K562 (cell line): ENCODE results near the gene SIRT7. TPM values are rescaled to one million over a fixed set of nuclear protein-coding genes. Genes with fewer than 3 reads are reported as not detected.

ENCODE experiments used
- NCOA6 ChIP-seq: fragments of 450-650 bp; IDR thresholded peaks from 2 replicates; pipeline ENCODE4 v1.6.1; 2017; ENCODE audit warnings: mild to moderate bottlenecking
- NFE2L1 ChIP-seq: fragments of 450-650 bp; IDR thresholded peaks from 2 replicates; pipeline ENCODE4 v1.6.1; 2016; ENCODE audit warnings: missing genetic modification characterization, low read depth, mild to moderate bottlenecking, missing compliant biosample characterization, moderate library complexity, borderline replicate concordance
- NFIC ChIP-seq: fragments of 450-650 bp; IDR thresholded peaks from 2 replicates; pipeline ENCODE4 v1.6.1; 2017; ENCODE audit warnings: mild to moderate bottlenecking, inconsistent platforms
- POLR2G ChIP-seq: fragments of 200-400 bp; formaldehyde crosslinking; IDR thresholded peaks from 2 replicates; pipeline ENCODE4 v1.6.1; 2017; ENCODE audit warnings: low read depth, mild to moderate bottlenecking, antibody characterized with exemption, low read length, moderate library complexity
- RBM22 ChIP-seq: fragments of 200-400 bp; formaldehyde crosslinking; IDR thresholded peaks from 2 replicates; pipeline ENCODE4 v1.6.1; 2018; ENCODE audit warnings: low read length, low read depth; ENCODE audit not compliant: poor library complexity, severe bottlenecking
- polyA plus RNA-seq, 8 experiments: library from polyadenylated mRNA; depleted of rRNA in 4 of 8; stranded (reverse) in 5 of 8; unstranded in 3 of 8; fragments of >200 nt; fragmentation: Nextera tagmentation in 2 of 8; fragmentation: Illumina TruSeq in 1 of 8; extraction: Ambion mirVana in 2 of 8; extraction: Trizol in 1 of 8; gene quantifications; 2 replicates each; pipeline versions ENCODE4 v1.2.1 to v1.2.3, GENCODE V29; 2011 to 2014; ENCODE audit warnings: inconsistent platforms in 1 of 8, missing spikeins in 1 of 8
- total RNA-seq, 7 experiments: library from RNA; depleted of rRNA in 6 of 7; stranded (reverse); fragments of >200 nt in 6 of 7; fragmentation: Illumina TruSeq in 2 of 7; extraction: Trizol in 2 of 7; gene quantifications; 2 replicates each; pipeline versions ENCODE4 v1.2.1 to v1.2.3, GENCODE V29; 2011 to 2021; ENCODE audit warnings: low replicate concordance in 1 of 7
- TF ChIP-seq, protein P1 (sequence below), 2 experiments: fragments of 250-450 bp in 1 of 2; fragments of 450-650 bp in 1 of 2; sonication (Bioruptor Pico) in 1 of 2; IDR thresholded peaks; 2 replicates each; pipeline versions ENCODE4 v1.6.1 to v1.8.0; 2016 to 2021; ENCODE audit warnings: mild to moderate bottlenecking in 2 of 2, moderate library complexity in 2 of 2, missing compliant biosample characterization in 1 of 2, missing genetic modification characterization in 1 of 2
- TF ChIP-seq, protein P2 (sequence below): sonication (generic); formaldehyde crosslinking; IDR thresholded peaks from 2 replicates; pipeline ENCODE4 v1.8.0; 2022; ENCODE audit warnings: mild to moderate bottlenecking, missing genetic modification reagents
- TF ChIP-seq, protein P3 (sequence below): fragments of 250-450 bp; sonication (Bioruptor Pico); IDR thresholded peaks from 2 replicates; pipeline ENCODE4 v1.5.0; 2021
- TF ChIP-seq, protein P4 (sequence below): fragments of 200-600 bp; sonication (generic); IDR thresholded peaks from one replicate; pipeline ENCODE4 v1.6.1; 2012; ENCODE audit warnings: mild to moderate bottlenecking, low read depth, low read length, inconsistent platforms

Gene SIRT7
- total and polyA plus RNA-seq, 9 of the 15 experiments (the other 6 are each of a cell fraction or from before 2014, with no cell fraction given): 1.6 to 54.8 (median 20.3) TPM

- TF ChIP-seq, protein P1, sequence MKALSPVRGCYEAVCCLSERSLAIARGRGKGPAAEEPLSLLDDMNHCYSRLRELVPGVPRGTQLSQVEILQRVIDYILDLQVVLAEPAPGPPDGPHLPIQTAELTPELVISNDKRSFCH (CRISPR knock-in tag; IDR thresholded peaks at IDR 0.05): no peak
- TF ChIP-seq, protein P1 (tag; IDR thresholded peaks at IDR 0.05): peak; percentile 27; the same call in 1 of the 2 replicates
- no peak for TF ChIP-seq NFIC
- TF ChIP-seq, protein P2, sequence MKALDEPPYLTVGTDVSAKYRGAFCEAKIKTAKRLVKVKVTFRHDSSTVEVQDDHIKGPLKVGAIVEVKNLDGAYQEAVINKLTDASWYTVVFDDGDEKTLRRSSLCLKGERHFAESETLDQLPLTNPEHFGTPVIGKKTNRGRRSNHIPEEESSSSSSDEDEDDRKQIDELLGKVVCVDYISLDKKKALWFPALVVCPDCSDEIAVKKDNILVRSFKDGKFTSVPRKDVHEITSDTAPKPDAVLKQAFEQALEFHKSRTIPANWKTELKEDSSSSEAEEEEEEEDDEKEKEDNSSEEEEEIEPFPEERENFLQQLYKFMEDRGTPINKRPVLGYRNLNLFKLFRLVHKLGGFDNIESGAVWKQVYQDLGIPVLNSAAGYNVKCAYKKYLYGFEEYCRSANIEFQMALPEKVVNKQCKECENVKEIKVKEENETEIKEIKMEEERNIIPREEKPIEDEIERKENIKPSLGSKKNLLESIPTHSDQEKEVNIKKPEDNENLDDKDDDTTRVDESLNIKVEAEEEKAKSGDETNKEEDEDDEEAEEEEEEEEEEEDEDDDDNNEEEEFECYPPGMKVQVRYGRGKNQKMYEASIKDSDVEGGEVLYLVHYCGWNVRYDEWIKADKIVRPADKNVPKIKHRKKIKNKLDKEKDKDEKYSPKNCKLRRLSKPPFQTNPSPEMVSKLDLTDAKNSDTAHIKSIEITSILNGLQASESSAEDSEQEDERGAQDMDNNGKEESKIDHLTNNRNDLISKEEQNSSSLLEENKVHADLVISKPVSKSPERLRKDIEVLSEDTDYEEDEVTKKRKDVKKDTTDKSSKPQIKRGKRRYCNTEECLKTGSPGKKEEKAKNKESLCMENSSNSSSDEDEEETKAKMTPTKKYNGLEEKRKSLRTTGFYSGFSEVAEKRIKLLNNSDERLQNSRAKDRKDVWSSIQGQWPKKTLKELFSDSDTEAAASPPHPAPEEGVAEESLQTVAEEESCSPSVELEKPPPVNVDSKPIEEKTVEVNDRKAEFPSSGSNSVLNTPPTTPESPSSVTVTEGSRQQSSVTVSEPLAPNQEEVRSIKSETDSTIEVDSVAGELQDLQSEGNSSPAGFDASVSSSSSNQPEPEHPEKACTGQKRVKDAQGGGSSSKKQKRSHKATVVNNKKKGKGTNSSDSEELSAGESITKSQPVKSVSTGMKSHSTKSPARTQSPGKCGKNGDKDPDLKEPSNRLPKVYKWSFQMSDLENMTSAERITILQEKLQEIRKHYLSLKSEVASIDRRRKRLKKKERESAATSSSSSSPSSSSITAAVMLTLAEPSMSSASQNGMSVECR: no peak
- no peak for TF ChIP-seq NFE2L1
- TF ChIP-seq POLR2G: peak; percentile 64
- TF ChIP-seq, protein P3, sequence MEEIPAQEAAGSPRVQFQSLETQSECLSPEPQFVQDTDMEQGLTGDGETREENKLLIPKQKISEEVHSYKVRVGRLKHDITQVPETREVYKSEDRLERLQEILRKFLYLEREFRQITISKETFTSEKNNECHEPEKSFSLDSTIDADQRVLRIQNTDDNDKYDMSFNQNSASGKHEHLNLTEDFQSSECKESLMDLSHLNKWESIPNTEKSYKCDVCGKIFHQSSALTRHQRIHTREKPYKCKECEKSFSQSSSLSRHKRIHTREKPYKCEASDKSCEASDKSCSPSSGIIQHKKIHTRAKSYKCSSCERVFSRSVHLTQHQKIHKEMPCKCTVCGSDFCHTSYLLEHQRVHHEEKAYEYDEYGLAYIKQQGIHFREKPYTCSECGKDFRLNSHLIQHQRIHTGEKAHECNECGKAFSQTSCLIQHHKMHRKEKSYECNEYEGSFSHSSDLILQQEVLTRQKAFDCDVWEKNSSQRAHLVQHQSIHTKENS (CRISPR knock-in tag): no peak
- TF ChIP-seq, protein P4, sequence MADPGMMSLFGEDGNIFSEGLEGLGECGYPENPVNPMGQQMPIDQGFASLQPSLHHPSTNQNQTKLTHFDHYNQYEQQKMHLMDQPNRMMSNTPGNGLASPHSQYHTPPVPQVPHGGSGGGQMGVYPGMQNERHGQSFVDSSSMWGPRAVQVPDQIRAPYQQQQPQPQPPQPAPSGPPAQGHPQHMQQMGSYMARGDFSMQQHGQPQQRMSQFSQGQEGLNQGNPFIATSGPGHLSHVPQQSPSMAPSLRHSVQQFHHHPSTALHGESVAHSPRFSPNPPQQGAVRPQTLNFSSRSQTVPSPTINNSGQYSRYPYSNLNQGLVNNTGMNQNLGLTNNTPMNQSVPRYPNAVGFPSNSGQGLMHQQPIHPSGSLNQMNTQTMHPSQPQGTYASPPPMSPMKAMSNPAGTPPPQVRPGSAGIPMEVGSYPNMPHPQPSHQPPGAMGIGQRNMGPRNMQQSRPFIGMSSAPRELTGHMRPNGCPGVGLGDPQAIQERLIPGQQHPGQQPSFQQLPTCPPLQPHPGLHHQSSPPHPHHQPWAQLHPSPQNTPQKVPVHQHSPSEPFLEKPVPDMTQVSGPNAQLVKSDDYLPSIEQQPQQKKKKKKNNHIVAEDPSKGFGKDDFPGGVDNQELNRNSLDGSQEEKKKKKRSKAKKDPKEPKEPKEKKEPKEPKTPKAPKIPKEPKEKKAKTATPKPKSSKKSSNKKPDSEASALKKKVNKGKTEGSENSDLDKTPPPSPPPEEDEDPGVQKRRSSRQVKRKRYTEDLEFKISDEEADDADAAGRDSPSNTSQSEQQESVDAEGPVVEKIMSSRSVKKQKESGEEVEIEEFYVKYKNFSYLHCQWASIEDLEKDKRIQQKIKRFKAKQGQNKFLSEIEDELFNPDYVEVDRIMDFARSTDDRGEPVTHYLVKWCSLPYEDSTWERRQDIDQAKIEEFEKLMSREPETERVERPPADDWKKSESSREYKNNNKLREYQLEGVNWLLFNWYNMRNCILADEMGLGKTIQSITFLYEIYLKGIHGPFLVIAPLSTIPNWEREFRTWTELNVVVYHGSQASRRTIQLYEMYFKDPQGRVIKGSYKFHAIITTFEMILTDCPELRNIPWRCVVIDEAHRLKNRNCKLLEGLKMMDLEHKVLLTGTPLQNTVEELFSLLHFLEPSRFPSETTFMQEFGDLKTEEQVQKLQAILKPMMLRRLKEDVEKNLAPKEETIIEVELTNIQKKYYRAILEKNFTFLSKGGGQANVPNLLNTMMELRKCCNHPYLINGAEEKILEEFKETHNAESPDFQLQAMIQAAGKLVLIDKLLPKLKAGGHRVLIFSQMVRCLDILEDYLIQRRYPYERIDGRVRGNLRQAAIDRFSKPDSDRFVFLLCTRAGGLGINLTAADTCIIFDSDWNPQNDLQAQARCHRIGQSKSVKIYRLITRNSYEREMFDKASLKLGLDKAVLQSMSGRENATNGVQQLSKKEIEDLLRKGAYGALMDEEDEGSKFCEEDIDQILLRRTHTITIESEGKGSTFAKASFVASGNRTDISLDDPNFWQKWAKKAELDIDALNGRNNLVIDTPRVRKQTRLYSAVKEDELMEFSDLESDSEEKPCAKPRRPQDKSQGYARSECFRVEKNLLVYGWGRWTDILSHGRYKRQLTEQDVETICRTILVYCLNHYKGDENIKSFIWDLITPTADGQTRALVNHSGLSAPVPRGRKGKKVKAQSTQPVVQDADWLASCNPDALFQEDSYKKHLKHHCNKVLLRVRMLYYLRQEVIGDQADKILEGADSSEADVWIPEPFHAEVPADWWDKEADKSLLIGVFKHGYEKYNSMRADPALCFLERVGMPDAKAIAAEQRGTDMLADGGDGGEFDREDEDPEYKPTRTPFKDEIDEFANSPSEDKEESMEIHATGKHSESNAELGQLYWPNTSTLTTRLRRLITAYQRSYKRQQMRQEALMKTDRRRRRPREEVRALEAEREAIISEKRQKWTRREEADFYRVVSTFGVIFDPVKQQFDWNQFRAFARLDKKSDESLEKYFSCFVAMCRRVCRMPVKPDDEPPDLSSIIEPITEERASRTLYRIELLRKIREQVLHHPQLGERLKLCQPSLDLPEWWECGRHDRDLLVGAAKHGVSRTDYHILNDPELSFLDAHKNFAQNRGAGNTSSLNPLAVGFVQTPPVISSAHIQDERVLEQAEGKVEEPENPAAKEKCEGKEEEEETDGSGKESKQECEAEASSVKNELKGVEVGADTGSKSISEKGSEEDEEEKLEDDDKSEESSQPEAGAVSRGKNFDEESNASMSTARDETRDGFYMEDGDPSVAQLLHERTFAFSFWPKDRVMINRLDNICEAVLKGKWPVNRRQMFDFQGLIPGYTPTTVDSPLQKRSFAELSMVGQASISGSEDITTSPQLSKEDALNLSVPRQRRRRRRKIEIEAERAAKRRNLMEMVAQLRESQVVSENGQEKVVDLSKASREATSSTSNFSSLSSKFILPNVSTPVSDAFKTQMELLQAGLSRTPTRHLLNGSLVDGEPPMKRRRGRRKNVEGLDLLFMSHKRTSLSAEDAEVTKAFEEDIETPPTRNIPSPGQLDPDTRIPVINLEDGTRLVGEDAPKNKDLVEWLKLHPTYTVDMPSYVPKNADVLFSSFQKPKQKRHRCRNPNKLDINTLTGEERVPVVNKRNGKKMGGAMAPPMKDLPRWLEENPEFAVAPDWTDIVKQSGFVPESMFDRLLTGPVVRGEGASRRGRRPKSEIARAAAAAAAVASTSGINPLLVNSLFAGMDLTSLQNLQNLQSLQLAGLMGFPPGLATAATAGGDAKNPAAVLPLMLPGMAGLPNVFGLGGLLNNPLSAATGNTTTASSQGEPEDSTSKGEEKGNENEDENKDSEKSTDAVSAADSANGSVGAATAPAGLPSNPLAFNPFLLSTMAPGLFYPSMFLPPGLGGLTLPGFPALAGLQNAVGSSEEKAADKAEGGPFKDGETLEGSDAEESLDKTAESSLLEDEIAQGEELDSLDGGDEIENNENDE: no peak
- no peak for TF ChIP-seq NCOA6
- TF ChIP-seq RBM22: peak; percentile 95
Observed at GRCh38 chr17:81868674-81869220, 49.2 kb downstream of the SIRT7 start (continued).
